ENCODE measurements around the gene KRABD2.

Gene KRABD2

DNA sequence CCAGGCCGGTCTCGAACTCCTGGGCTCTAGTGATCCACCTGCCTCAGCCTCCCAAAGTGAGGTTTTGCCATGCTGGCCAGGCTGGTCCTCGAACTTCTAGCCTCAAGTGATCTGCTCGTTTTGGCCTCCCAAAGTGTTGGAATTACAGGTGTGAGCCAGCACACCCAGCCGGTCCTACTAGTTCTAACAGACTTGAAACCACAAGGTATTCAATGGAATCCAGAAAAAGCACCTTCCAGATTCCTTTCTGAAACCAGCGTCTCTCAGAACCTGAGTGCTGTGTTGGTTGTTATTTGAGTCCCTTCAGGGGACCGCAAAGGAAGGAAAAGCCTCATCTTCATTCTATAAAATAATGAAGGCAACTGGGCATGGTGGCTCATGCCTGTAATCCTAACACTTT, 4.1 kb downstream of the KRABD2 start:
- intact Hi-C loops (cut with DNase I): no loop called here
- 85% methylated on average over 7 of the region's 7 CpGs for WGBS (ENCODE audit: insufficient coverage, low coverage, low lambda C conversion rate, missing lambda C conversion rate)
- H3K27me3 ChIP-seq: no peaks in the 10 kb centered on the region
- DNase-seq: no peak
- no peaks in the 10 kb centered on the region for H3K9me3 ChIP-seq
- TF ChIP-seq, protein P1, sequence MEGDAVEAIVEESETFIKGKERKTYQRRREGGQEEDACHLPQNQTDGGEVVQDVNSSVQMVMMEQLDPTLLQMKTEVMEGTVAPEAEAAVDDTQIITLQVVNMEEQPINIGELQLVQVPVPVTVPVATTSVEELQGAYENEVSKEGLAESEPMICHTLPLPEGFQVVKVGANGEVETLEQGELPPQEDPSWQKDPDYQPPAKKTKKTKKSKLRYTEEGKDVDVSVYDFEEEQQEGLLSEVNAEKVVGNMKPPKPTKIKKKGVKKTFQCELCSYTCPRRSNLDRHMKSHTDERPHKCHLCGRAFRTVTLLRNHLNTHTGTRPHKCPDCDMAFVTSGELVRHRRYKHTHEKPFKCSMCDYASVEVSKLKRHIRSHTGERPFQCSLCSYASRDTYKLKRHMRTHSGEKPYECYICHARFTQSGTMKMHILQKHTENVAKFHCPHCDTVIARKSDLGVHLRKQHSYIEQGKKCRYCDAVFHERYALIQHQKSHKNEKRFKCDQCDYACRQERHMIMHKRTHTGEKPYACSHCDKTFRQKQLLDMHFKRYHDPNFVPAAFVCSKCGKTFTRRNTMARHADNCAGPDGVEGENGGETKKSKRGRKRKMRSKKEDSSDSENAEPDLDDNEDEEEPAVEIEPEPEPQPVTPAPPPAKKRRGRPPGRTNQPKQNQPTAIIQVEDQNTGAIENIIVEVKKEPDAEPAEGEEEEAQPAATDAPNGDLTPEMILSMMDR (IDR thresholded peaks at IDR 0.05): no peak
- no peak for TF ChIP-seq POLR2A (IDR thresholded peaks at IDR 0.05)
- ATAC-seq: no peak
- H3K36me3 ChIP-seq: peaks cover 0 to 19% (median 6%) of the 10 kb centered on the region in 4 donors
- H3K4me1 ChIP-seq: peaks cover 0 to 11% (median 5%) of the 10 kb centered on the region in 4 donors
- no peak overlapping the region for H3K27ac ChIP-seq
- H3K4me3 ChIP-seq: no peak overlapping the region

DNA sequence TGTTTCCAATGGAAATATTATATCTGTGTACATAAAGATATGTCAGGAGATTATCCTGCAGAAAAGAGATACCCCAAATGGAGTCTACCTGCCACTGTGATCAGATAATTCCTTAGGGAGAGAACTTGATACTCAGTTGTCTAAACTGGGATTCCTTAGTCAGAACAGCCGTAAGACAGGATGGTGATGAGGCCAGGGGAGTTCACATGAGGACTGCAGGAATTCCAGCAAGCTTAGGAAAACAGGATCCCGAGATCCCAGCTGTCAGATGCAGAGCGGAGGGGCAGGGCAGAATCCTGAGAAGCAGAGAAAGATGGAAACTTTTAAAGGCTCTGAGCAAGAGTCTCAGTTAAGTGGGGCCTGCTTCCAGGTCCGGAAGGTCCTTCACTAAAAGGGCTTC, 4.7 kb downstream of the KRABD2 start:
- Histone ChIP-seq H3K27ac (no peak overlapping the region), H3K36me3 (peaks cover 0 to 14% (median 5%) of the 10 kb centered on the region in 4 donors), H3K9me3 (no peaks in the 10 kb centered on the region), H3K4me3 (no peak overlapping the region), H3K4me1 (peaks cover 0 to 5% (median 2%) of the 10 kb centered on the region in 4 donors), H3K27me3 (no peaks in the 10 kb centered on the region)
- TF ChIP-seq, protein P1 (IDR thresholded peaks at IDR 0.05): no peak
- no peak for TF ChIP-seq POLR2A (IDR thresholded peaks at IDR 0.05)
- no peak for ATAC-seq
- no peak for DNase-seq
- 90% methylated on average over 4 of the region's 4 CpGs for WGBS (ENCODE audit: insufficient coverage, low coverage, low lambda C conversion rate, missing lambda C conversion rate)
- intact Hi-C loops (cut with DNase I): no loop called here

DNA sequence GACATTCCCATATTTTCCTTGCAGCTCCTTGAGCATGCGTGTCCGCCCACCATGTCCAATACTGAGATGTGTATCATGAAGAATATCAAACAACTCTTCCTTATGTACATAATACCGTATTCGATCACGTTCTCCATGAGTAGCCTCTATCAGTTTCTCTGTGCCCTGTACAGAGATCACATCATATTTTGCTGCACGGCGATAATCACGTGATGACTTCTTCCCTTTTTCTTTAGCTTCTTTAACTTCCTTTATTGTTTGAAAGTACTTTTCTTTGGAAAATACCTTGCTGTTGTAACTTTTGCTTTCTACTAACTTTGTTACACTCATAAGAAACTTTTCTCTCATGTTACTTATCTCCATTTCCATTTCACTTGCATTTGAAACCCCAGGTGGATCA, 6.6 kb downstream of the KRABD2 start:
- Histone ChIP-seq H3K4me1 (no peaks in the 10 kb centered on the region), H3K27me3 (no peaks in the 10 kb centered on the region), H3K36me3 (peaks cover 0 to 14% (median 5%) of the 10 kb centered on the region in 4 donors), H3K27ac (no peak overlapping the region), H3K4me3 (no peak overlapping the region), H3K9me3 (no peaks in the 10 kb centered on the region)
- ATAC-seq (no peak), DNase-seq (no peak)
- WGBS (ENCODE audit: insufficient coverage, low coverage, low lambda C conversion rate, missing lambda C conversion rate): 80% methylated on average over 8 of the region's 8 CpGs
- TF ChIP-seq, protein P1 (IDR thresholded peaks at IDR 0.05): no peak
- no peak for TF ChIP-seq POLR2A (IDR thresholded peaks at IDR 0.05)
- intact Hi-C loops (cut with DNase I): no loop called here

DNA sequence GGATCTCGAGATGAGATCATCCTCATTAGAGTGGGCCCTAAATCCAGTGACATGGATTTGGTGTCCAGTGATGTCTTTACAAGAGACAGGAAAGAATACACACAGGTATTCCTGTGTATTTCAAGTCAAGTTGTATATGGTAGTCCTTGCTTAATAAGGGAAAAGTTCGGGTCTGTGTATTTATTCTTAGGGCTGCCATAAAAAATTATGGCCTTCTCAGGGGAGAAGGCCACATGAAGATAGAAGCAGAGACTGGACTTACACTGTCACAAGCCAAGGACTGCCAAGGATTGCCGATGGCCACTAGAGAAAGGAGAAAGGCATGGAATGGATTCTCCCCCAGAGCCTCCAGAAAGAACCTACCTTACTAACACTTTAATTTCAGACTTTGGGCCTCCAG, 8.3 kb downstream of the KRABD2 start:
- peaks cover 0 to 14% (median 5%) of the 10 kb centered on the region in 4 donors for H3K36me3 ChIP-seq
- intact Hi-C loops (cut with DNase I): no loop called here
- H3K9me3 ChIP-seq: no peaks in the 10 kb centered on the region
- H3K27ac ChIP-seq: no peak overlapping the region
- ATAC-seq (no peak), DNase-seq (no peak)
- H3K4me3 ChIP-seq: no peak overlapping the region
- no peaks in the 10 kb centered on the region for H3K4me1 ChIP-seq
- TF ChIP-seq, protein P1 (IDR thresholded peaks at IDR 0.05): no peak
- TF ChIP-seq POLR2A (IDR thresholded peaks at IDR 0.05): no peak
- 83% methylated on average over 3 of the region's 3 CpGs for WGBS (ENCODE audit: insufficient coverage, low coverage, low lambda C conversion rate, missing lambda C conversion rate)
- no peaks in the 10 kb centered on the region for H3K27me3 ChIP-seq

DNA sequence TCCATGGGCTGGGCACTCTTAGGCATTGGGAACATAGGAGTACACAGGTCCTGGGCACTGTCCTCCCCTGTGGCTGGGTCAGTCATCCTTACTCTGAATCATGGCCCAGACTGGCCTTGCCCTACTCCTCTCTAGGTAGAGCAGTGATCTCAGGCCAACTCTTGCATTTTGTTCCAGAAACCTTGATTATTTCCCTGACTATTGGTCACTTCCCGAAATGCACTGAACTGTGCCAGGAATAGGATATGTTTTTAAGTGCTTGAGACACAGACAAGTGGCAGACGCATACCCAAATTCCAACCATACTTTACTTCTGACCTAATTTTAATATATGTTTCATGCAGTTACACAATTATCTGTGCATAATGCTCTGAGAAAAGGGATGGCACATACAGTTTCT, 10.3 kb downstream of the KRABD2 start:
- peak in 2 of 4 donors; percentile 23 to 52 for ATAC-seq
- no peaks in the 10 kb centered on the region for H3K9me3 ChIP-seq
- intact Hi-C loops (cut with DNase I): no loop called here
- WGBS (ENCODE audit: insufficient coverage, low coverage, low lambda C conversion rate, missing lambda C conversion rate): 87% methylated on average over 2 of the region's 2 CpGs
- TF ChIP-seq POLR2A (IDR thresholded peaks at IDR 0.05): no peak
- TF ChIP-seq, protein P1 (IDR thresholded peaks at IDR 0.05): no peak
- no peak for DNase-seq
- peaks cover 0 to 14% (median 5%) of the 10 kb centered on the region in 4 donors for H3K36me3 ChIP-seq
- H3K27ac ChIP-seq: no peak overlapping the region
- no peak overlapping the region for H3K4me3 ChIP-seq
- H3K4me1 ChIP-seq: no peaks in the 10 kb centered on the region
- no peaks in the 10 kb centered on the region for H3K27me3 ChIP-seq
